Measurements from ENCODE around the gene PSMA2.

Gene PSMA2

DNA sequence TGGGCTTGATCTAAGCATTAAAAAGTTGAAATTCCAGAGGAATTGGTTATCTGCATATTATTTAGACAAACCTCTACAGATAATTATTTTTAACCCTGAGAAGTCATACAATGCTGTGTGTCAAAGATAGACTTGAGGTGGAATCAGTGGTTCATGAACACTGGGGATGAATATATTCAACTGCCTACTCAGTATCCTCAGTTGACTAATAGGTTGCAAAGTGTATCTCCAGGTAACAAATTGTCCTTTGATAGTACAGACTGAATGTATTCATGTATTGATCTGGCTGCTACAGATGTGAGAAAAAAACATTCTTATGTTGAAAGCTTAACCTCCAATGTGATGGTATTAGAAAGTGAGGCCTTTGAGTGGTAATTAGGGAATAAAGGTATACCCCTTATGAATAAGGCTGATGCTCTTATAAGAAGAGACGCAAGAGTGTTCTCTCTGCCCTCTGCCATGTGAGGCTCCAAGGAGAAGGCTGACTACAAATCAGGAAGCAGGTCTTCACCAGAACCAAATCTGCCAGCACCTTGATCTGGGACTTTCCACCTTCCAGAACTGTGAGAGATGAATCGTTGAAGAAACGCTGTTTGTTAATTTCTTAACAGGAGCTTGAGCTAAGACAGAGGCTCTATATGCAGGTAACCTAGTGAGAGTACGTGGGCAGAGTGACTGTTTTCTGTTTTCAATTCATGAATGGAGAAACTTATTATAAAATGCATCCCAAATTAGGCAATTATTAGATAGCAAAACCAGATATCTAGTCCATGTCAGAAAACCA, 7.7 kb upstream of the PSMA2 start:
- no peak for DNase-seq

- no peak for DNase-seq
Measured at GRCh38 chr7:42935861-42936260, 3.9 kb upstream of the PSMA2 start.

DNA sequence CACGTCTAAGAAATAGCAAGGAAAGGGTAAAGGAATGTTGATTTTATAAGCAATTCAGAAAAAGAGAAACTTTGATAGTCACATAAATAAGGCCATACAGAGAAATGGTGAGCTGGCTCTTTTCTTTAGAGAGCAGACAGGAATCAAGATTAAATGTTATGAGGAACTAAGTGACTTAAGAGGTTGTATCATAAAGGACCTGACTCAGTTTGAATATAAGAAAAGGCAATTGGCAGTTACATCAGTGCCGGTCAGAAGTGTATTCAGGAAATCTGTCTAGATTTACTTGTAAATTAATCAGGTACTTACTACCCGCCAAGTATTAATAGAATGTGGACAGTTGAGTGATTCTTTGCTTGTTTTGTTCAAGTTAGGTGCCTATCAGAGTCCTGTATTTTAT, 2.3 kb upstream of the PSMA2 start:
- DNase-seq = no peak

DNA sequence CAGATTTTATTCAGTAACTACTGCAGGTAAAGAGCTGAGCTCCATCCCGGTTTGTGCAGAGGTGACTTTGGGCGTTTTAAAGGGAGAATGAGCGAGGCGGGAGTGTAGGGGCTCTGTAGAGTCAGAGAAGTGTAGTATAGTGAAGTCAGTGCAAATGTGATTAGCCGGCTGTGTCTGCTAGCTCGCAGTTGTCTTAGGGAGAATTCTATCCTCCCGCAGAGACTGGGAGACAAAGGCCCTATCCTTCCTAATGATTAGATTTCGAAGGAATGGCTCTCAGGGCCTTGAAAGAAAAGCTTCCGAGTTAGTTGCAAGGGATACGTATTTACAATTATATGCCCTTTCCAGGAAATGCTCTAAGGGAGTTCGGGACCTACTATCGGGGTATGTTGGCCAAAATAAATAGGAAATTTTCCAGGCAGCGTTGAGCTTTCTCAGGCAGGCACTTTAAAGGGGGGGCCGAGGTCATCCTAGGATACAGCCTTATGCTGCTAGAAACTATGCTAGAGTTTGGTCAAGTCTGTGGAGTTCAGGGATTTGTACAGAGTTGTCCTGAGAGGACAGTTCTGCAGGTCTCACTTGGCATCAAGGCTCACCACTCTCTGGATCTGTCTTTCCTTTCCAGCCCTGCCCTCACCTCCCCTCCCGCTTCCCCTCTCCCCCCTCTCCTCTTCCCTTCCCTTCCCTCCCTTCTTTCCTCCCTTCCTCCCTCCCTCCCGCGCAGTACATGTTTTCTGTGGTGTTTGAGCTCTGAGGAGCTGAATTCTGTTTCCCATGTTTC, 1.0 kb upstream of the PSMA2 start:
- DNase-seq = no peak

GRCh38 chr7:42931447-42931833, 534 bp downstream of the PSMA2 start:
- DNase-seq = no peak

DNA sequence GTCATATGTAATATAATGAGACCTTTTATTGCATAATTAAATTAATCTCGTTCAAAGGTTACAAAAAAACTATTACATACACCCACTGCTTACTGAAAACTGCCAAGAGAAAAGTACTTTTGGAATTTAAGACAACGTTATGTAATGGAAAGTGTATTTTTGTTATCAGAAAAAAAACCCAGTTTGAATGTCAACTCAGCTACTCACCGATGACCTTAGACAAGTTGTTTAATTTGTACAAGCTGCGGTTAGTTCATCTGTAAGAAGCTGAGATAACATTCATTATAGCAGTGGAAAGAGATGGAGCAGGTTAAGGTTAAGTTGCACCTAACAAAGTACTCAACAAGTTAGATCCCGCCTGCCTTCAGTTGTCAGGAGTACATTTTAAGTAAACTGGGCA, 1.1 kb downstream of the PSMA2 start:
- DNase-seq = no peak

DNA sequence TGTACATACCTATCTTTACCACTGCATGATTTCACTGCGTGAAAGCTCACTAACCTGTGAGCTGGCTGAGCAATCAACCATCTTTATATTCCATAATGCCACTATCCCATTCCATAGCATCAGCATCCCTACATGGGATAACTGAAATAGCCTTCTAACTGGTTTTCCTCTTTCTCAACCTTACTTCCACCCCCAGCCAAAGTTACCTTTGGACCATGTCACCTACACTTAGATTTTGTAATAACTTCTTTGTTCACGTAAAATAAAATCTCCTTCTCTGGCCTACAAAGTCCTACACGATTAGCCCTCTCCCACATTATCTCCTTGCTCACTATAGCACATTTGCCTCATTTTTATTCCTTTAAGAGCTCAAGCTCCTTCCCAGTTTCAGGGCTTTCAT, 2.5 kb downstream of the PSMA2 start:
- no peak for DNase-seq

DNA sequence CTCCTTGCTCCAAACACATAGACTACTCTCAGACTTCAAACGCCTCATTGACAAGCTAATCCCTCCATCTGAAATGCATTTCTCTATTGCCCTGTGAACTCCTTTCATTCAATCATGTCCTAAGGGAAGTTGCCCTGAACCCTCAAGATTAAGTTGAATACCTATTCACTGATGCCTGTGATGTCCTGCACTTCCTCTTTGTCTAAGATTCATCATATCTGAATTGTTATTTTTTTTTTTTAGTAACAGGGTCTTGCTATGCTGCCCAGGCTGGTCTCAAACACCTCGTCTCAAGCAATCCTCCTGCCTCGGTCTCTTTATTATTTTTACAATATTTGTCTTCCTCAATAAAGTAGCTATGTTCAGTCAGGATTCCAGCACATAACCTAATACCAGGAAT, 3.2 kb downstream of the PSMA2 start:
- no peak for DNase-seq

DNA sequence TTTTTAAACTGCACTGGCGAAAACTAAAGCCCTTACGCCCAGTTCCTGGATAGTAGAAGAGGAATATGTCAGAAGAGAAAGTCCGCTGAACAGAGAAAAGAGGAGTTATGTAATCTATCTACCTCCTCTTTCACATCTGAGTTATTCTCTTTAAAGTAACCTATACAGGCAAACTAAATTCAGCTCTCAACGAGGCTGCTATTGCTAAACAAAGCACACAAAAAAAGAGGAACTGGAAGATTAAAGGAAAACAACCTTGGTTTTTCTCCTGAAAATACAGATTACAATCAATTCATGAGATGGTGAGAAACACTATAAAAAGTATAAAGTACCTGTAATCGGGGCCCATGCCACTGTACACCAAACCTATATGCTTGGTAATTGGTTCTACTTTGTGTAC, 5.8 kb downstream of the PSMA2 start:
- no peak for DNase-seq

- DNase-seq = no peak
Measured at GRCh38 chr7:42925630-42926029, 6.3 kb downstream of the PSMA2 start.

- no peak for DNase-seq
Measured at GRCh38 chr7:42924223-42924838, 7.6 kb downstream of the PSMA2 start.

DNA sequence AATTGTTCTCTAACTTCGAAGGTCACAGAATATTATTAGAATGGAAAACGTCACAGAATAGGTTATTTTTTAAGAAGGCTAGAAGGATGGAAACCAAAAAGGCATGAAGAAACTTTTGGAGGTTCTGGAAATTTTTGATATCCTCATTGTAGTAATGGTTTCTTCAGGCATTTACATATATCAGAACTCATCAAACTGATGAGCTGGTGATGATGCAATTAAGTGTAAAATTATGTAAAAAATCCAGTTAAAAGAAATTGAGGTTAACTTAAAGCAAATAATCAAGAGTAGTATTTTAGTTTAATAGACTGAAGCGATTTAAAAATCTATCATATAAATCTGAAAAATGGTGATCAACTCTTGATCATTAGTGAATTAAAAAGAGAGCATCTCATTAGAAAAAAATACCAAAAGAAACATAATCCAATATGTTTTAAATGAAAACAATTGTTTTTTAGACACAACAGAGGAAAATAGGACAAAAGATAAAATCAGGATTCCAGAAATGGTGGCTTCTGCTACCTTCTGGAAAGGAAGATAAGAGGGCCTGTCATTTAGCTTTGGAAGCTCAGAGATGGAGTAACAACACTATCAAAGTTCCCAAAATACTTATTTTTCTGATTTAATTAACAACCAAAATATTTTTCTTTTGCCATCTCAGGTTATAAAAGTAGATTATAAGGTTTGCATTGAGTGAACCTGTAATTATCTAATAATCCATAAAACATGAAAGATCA, 9.8 kb downstream of the PSMA2 start:
- DNase-seq = no peak

DNA sequence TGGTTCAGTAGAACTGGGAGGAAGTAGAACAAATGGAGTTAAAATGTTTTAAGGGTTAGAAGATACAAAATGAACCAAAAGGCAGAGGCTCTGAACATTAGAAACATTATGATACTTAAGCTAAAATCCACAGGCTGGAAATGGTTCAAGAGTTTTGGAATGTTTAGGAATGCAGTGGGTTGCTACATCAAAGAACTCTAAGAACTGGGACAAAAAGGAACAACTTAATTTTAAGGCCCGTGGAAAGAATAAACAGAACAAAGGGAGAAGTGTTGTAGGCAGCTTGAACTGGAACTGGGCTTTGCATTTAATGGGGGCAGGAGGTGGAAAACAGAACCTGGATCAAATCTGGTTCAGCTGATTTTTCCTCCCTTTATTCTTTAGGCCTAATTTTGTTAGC, 16.6 kb downstream of the PSMA2 start:
- no peak for DNase-seq

- no peak for DNase-seq
Measured at GRCh38 chr7:42914421-42915045, 17.4 kb downstream of the PSMA2 start.

GRCh38 chr7:42914009-42914408, 18.0 kb downstream of the PSMA2 start:
- no peak for DNase-seq

GRCh38 chr7:42913591-42913990, 18.4 kb downstream of the PSMA2 start:
- no peak for DNase-seq

GRCh38 chr7:42911454-42912447, 20.2 kb downstream of the PSMA2 start, which contains the start of gene C7orf25:
TSS of gene C7orf25 (minus strand) at chr7:42912070. CDS start at chr7:42910900, 1,170 bp downstream.
- peak; percentile 16 for DNase-seq

- DNase-seq = no peak
Measured at GRCh38 chr7:42910306-42910705, 21.7 kb downstream of the PSMA2 start.

DNA sequence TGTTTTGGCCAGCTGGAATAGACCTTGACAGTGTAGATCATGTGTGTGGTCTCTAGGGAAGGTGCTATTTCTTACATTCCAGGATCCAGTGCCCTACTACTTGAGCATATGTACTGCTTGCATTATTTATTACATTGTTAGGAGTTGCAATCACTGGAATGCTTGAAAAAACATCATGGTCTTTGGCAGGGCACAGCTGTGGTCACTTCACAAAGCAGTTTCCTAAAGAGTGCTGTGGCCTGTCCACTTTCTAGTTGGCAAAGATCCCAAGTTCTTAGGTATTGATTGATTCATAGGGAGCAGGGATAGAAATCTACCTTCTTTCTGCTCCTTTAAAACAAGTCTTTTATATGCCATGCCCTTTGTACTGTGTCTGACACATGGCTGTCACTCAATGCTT, 24.7 kb downstream of the PSMA2 start:
- no peak for DNase-seq

DNA sequence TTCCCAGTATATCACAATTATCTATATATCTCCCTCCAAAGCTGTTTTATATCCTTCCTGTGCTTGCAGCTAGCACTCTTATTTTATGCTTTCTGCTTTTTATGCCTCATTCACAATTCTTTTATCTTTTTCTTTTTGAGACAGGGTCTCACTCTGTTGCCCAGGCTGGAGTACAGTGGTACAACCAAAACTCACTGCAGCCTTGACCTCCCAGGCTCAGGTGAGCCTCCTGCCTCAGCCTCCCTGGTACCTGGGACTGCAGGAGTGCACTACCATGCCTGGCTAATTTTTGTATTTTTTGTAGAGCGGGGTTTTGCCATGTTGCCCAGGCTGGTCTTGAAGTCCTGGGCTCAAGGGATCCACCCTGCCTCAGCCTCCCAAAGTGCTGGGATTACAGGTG, 25.8 kb downstream of the PSMA2 start:
- no peak for DNase-seq

GRCh38 chr7:42902331-42902730, 29.6 kb downstream of the PSMA2 start:
- DNase-seq = no peak

Data from NCI-H524 treated with DMSO at 0.1 percent for 48 hours (cell line).